NCI-H2107 (cell line): ENCODE data around the gene PCED1A.
"Not testable (repeated sequence)": the region's sequence is repeated elsewhere in the genome, so short reads cannot be mapped to it uniquely, and the experiment has no call there.

Source experiments
- DNase-seq: peaks from one replicate; lab custom pipeline; 2025; lab: John Stamatoyannopoulos, UW

The PCED1A gene

DNA sequence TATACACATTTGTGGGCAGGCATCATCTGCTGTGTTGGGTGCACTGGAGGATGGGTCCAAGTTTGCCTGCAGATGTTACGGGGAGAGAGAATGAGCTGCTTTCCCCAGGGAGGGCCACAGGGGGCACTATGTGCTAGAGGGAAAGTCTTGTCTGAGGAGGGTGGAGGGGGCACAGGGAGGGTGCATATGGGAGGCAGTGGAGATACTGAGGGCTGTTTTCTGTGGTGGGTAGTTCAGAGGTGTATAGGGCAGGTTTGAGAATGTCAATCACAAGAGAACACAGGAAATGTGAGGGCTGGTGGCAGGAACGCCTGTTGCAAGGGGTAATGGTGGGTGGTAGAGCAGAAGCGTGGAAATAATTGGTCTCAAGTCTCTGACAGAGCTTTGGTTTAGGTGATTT lies 25.2 kb upstream of the PCED1A start:
- no peak for DNase-seq

DNA sequence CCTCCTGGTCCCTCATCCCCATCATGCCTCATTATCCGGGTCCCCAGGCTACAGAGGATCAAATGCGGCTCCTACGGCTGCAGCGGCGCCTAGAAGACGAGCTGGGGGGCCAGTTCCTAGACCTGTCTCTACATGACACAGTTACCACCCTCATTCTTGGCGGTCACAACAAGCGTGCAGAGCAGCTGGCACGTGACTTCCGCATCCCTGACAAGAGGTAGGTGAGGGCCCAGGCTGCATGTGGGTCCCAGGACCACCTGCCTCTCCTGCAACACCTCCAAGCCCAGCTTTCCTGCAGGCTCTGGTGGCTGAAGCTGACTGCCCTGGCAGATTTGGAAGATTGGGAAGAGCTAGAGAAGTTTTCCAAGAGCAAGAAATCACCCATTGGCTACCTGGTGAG lies 24.6 kb upstream of the PCED1A start:
- DNase-seq, result no peak

DNA sequence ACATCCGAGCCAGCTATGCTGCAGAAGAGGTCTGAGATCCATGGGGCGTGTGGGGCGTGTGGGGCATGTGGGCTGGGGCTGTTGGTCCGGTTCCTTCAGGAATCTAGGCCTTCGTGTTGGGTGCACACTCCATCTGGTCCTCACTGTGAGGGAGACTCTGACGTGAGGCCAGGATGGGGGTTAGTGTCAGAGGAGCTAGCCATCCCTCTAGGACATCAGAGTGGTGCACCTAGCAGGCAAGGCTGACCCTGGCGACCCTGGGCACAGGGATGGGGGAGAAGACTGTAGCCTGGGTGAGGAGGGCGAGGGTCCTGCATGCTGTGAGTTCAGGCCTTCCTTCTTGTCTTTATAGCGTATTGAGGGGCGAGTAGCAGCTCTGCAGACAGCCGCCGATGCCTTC lies 24.2 kb upstream of the PCED1A start:
- DNase-seq, result no peak

DNA sequence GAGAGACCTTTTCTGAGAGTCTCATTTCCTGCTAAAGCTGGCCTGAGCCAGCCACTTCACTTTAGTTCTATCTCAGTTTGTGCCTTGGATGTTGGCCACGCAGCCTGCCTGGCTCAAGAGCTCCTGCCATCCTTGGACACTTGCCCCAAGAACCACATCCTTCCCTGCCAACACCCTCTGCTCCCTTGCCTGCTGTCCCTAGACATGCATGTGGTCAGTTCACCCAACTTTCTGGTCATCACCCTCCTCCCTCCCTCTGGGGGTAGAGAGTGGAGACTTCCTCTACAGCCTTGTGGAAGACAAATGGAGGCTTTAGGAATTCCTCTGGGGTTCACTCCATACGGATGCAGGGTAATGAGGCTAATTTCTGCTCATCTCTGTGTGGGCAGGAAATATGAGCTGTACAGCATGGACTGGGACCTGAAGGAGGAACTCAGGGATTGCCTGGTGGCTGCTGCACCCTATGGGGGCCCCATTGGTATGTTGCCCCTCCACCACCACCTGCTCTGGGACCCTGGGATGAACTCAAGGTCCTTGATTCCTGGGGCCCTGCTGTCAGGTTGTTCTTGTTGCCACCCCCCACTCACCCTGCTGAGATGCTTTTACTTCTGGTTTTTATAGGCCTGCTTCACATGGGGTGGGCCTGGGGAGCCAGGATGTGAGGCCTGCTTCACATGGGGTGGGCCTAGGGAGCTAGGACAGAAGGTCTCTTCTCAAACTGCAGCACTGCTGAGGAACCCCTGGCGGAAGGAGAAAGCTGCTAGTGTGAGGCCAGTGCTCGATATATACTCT lies 19.1 kb upstream of the PCED1A start:
- no peak for DNase-seq

DNA sequence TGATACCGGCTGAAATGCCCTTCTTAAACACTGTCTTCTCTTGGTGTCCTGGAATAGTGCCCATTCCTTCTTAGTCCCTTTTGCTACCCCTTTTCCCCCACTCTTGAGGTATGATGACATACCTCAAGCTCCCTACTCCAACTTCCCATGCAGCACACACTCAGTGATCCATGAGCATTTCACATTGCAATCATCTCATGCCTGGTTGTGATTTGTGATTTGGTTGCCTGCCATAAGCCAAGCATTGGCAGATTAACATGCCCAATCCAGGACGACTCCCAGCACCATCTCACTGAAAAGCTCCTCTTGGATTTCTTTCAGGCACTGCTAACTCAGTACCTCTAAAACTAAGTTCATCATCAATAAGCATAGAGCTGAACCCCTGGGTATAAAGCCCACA lies 18.1 kb upstream of the PCED1A start:
- DNase-seq, result no peak

DNA sequence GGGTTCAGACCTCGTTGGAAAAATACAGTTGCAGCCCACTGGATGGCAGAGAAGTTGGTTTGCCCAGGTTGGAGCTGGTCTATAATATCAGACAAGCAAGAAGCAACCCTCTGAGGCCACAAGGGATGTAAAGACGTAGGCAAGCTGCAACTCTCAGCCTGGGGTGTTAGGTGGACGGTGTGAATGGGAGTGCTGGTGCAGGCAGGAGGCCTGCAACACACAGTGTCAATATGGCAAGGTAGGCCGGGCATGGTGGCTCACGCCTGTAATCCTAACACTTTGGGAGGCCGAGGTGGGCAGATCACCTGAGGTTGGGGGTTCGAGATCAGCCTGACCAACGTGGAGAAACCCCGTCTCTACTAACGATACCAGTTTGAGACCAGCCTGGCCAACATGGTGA lies 10.6 kb upstream of the PCED1A start:
- DNase-seq, result no peak

DNA sequence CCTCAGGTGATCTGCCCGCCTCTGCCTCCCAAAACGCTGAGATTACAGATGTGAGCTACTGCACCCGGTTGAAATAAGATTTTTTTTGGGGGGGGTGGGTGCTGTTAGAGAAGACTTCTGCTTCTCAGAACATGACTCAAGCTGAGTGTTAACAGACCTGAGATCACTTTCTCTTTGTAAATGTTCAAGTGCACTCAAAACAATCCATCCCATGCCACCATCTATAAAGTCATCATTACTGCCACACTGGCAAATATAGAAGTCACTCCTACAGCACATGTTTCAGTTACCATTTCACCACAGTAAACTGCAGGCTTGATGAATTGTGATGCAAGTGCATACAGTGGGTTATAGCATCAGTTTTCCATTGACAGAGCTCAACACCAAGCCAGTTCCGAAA lies 9.1 kb upstream of the PCED1A start:
- DNase-seq, result no peak

DNA sequence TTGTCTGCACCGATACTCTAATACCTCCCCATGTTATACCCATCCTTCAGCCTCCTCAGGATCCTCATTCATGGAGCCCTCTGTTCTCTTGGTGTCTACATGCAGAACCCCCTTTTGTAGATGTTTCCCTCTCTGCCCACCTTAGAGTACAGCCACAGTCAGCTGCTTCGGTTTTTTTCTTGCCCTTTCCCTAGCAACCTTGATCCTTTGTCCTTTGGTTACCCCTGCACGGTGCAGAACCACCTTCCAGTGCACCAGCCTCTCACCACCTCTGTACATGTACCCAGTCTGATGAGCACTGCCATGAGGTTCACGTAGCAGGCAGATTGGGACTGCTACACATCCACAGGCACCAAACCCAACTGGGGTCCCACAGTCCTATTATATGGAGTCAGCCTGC lies 7.3 kb upstream of the PCED1A start:
- DNase-seq, result no peak

DNA sequence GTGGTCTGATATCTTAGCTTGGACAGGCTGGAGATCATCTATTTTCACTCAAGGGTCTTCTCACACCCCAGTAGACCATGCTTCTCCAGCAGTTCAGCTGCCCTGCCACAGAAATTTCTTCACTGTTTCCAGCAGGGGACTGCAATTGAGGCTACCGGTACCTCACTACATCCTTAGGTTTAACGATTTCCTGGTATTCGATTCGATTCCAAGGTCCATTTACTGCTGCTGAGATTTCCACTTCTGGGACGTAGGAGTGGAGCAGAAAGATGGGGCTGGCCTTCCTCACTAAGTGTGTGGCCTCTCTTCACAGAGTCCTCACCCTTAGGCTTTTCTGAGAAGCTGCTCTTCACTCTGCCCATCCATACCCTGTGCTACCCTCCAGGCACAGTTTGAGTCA lies 6.2 kb upstream of the PCED1A start:
- no peak for DNase-seq

DNA sequence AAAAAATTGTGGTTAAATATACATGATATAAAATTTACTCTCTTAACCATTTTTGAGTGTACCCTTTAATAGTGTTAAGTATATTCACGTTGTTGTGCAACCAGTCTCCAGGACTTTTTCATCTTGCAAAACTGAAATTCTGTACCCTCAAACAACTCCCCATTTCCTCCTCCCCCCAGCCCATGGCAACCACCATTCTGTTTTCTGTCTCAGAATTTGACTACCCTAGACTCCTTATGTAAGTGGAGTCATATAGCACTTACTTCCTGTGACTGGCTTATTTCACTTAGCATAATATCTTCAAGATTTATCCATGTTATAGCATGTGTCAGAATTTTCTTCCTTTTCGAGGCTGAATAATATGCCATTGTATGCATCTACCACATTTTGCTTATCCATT lies 5.2 kb upstream of the PCED1A start:
- no peak for DNase-seq

DNA sequence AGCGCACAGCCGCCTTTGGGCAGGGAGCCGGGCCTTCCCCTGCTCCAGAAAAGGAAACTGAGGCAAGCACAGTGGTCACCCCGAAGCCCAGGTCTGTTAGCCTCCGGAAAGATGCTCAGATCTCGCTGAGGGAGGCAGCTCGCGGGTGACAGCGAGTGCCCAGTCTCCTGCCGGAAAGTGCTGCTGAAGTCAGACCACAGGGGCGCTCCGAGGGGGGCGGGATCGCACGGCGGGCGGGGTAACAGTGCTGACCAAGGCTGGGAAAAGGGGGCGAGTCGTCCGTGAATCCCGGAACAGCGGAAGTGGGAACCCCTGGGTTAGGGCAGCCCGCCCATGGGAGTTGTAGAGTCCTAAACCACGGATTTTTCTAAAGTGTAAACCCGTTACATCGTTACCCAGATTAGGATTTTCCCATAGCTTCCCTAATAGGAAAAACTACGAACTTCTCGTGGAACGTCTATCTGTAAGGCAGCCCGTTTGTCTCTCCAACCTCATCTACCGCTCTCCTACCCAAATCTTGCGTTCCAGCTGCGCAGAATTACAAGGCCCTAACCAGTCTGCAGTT lies 594 bp upstream of the PCED1A start:
- no peak for DNase-seq

DNA sequence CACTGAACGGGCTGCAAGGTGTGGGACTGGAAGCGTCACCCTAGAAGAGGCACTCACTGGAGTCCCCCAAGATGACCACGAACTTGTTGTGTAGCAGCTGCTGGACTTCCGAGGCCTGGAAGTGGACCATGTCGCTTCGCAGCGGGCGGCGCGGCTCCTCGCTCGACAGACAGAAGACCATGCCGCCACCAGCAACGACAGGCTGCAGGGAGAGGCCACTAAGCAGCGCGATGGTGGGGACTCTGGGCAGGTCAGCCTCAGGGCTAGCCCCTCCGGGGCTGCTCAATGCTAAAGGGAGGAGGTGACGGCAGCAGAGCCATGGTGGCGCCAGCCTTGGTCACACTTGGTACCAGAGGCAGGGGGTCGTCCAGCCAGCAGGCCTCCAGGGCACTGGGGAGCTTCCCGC lies 720 bp downstream of the PCED1A start:
- no peak for DNase-seq

DNA sequence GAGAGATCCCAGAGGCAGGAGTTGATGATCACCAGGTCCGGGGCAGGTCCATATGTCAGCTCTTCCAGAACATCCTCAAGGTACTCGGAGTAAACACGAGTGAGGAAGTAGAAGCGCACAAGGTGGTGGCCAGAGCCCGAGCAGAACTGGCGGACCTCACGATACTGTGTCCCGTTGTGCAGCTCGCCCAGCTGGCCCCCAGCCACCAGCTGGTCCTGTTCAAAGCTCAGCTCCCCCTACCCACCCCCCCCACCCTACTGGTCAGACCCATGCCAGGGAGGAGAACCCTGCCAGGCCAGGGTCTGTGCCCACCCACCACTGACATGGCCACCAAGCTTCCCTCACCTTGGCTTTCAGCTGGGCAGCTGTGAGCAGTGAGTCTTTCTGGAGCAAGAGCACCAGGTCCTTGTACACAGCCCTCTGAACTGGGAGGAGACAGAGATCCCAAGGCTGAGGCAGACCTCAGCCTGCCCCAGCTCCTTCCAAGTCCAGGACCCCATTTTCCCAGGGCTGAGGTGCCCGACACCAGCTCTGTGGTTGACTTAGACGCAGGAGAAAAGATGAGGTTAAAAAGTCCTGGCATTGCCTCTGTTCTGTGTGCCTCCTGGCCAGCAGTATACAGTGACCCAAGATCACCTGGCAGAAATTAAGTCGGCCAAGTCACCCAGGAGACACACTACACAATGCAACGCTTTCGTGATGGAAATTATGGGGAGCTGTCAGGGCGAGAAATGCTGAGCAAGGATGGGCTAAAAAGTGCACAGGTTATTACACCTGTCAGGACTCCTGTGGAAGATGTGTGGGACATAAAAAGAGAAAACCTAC lies 1.4 kb downstream of the PCED1A start:
- no peak for DNase-seq

DNA sequence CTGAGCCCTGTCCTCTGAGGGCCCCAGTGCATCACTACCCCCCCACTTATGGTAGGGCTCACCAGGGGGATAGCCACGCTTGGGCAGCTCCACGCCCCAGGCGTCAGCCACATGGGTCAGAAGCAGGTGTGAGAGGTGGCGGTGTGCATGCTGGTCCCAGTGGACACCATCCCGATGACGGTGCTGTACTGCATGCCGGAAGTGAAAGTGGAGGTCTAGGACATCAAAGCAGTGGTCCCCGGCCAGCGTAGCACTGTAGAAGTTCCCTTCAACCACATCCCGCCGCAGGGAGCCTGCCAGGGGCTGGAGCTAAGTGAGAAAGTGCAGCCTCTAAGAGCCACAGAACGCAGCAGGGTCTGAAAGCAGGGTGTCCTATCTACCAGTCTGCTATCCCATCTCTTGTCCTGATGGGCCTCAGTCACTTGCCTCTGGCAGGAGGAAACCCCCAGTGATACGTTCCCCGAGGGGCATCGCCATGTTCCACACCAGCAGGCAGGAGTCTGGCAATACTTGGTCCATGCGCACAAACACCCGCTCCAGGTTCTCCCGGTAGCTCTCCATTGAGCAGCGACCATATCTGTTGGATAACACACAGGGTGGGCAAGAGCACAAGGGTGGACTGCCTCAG lies 2.2 kb downstream of the PCED1A start:
- DNase-seq, result no peak

DNA sequence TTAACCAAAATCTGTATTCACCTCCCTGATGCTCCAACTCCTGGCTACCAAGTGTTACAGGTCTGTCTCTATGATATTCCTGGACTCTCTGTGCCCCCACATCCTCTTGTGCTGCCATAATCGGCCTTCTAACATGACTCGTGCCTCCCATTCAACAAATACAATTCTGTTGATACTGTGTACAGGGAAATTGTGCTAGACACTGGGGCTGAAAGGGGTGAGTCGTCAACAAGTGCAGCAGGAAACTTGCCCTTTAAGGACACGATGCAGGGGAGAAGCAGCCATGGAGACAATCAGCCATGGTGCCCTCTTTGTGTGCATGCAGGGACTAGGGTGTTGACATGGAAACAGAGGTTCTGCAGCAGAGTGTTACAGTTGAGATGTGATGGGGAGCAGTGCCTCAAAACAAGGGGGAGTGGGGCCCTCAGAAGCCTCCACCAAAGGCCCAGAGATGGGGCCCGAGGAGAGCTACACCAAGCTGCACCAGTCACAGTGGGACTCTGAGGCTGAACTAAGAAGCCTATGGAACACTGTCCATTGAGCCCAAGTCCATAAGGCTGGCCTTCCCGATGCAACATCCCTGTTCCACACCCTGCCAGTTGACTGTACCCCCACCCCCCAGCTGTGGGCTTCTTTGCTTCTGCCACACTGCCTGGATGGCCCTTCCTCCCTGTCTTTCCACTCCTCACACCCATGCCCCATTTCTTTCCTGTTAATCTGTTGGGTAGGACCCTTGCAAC lies 3.1 kb downstream of the PCED1A start:
- DNase-seq, result no peak

DNA sequence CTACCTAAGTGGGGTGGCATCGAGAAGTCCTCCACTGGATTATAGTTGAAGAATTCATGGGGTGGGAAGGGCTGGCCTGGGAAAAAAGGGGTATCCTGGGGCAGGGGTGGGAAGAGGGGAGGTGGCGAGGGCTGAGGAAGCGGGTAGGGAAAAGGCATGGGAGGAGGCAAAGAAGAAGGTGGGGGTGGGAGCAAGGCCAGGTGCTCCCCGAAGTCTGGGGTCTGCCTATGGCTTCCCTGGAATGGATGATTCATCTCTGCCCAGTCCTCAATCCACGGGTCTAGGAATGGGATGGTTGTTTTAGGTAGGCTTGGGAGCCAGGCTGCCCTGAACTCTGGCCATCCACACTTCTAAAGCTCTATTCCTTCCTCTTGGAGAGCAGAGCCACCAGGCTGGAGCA lies 4.4 kb downstream of the PCED1A start:
- no peak for DNase-seq

DNA sequence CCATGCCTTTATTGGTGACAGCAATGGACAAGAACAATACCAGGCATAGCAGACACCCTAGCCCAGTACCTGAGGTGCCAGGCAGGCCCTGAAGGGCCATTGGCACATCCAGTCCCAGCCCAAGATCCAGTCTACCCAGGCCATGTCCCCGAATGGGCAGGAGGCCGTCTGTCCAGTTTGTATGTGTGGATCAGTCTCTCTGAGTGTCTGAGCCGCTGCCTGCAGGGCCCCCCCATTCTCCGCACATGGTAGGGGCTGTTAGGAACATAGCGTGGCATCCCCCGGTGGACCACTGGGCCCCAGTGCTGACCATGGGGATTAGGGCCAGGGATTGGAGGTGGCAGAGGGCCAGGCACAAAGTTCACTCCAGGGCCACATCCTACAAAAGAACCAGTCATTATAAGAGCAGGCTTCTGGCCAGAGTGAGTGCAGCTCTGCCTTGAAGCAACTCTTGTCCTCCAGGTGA lies 5.1 kb downstream of the PCED1A start:
- DNase-seq, result no peak

DNA sequence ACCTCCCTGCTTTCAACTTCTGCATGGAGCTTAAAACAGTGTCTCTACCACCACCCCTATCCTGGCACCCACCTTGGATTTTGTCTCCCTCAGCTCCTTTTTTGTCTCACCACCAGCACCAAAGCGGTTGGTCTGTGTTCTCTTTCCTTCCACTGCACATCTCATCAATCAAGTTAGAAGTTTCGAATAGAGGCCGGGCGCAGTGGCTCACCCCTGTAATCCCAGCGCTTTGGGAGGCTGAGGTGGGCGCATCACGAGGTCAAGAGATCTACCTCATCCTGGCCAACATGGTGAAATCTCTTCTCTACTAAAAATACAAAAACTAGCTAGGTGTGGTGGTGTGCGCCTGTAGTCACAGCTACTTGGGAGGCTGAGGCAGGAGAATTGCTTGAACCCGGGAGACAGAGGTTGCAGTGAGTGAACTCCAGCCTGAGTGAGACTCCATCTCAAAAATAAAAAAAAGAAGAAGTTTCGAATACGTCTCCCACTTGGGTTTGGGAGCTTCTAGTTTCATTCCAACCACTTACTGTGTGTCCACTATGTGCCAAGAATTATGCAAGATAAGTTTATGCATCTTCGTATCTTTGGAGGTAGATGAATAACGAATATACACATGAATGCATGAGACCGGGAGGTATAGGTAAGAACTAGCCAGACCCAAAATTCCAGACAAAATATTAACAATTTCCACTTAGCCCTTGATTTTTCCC lies 5.9 kb downstream of the PCED1A start:
- no peak for DNase-seq

DNA sequence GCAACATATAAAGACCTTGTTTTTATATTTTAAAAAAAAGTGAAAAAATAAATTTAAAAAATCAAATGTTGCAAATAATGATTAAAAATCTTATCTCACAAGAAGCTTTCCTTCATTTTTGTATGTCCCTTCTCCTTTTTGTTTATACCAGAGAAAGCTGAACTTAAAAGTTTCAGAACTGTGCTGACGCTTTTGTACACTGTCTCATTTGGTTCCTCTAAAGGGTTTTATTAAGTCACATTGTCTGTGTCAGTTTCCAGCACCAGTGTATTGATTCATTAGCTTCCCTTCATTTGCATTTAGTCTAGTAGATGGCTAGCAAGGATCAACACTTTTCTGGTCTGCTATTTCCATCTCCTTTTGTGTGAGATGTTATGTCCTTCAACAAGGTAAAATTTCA lies 6.7 kb downstream of the PCED1A start:
- no peak for DNase-seq

DNA sequence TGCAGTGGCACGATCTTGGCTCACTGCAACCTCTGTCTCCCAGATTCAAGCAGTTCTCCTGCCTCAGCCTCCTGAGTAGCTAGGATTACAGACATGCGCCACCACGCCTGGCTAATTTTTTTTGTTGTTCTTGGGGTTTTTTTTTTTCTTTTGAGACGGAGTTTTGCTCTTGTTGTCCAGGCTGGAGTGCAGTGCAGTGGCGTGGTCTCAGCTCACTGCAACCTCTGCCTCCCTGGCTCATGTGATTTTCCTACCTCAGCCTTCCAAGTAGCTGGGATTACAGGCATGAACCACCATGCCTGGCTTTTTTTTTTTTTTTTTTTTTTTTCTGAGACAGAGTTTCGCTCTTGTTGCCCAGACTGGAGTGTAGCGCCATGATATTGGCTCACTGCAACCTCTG lies 9.2 kb downstream of the PCED1A start:
- DNase-seq, result not testable (repeated sequence)

DNA sequence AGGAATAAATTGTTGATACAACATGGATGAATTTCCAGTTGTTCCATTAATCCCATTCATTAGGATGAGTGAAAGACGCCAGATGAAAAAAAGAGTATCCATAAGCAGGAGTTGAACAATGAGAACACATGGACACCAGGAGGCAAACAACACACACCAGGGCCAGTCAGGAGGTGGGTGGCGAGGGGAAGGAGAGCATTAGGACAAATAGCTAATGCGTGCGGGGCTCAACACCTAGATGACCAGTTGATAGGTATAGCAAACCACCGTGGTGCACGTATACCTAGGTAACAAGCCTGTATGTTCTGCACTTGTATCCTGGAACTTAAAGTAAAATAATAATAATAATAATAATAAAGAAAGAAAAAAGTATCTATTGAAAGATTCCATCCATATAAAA lies 11.1 kb downstream of the PCED1A start:
- no peak for DNase-seq
